ENCODE measurements around the gene SLC44A5. TPM values are rescaled to one million over a fixed set of nuclear protein-coding genes. Genes with fewer than 3 reads are reported as not detected.
"Not testable (repeated sequence)": the region's sequence is repeated elsewhere in the genome, so short reads cannot be mapped to it uniquely, and the experiment has no call there.

Gene SLC44A5
- total RNA-seq, 2 donors from 2014 or later = 0.17 to 5.4 TPM

DNA sequence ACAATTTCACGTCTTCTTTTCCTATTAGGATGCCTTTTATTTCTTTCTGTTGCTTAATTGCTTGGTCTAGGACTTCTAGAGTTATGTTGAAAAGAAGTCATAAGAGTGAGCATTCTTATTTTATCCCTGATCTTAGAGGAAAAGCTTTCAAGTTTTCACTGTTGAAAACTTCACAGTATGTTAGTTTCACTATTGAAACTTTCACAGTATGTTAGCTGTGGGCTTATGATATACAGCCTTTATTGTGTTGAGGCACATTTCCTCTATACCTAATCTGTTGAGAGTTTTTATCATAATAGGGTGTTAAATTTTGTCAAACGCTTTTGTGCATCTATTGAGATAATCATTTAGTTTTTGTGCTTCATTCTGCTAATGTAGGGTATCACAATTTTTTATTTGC lies 249.7 kb downstream of the SLC44A5 start:
- TF ChIP-seq, protein P1, sequence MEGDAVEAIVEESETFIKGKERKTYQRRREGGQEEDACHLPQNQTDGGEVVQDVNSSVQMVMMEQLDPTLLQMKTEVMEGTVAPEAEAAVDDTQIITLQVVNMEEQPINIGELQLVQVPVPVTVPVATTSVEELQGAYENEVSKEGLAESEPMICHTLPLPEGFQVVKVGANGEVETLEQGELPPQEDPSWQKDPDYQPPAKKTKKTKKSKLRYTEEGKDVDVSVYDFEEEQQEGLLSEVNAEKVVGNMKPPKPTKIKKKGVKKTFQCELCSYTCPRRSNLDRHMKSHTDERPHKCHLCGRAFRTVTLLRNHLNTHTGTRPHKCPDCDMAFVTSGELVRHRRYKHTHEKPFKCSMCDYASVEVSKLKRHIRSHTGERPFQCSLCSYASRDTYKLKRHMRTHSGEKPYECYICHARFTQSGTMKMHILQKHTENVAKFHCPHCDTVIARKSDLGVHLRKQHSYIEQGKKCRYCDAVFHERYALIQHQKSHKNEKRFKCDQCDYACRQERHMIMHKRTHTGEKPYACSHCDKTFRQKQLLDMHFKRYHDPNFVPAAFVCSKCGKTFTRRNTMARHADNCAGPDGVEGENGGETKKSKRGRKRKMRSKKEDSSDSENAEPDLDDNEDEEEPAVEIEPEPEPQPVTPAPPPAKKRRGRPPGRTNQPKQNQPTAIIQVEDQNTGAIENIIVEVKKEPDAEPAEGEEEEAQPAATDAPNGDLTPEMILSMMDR (IDR thresholded peaks at IDR 0.05) = no peak
- Histone ChIP-seq H3K9ac (ENCODE audit: low read depth in 2 of 2, low read length in 2 of 2) (no peak overlapping the region), H3K4me3 (no peak overlapping the region), H3K9me3 (no peaks in the 10 kb centered on the region), H3K27me3 (no peaks in the 10 kb centered on the region), H3K27ac (no peak overlapping the region), H3K36me3 (no peaks in the 10 kb centered on the region), H3K4me1 (no peaks in the 10 kb centered on the region)
- DNase-seq = no peak
- intact Hi-C loops (cut with DNase I) = no loop called here

DNA sequence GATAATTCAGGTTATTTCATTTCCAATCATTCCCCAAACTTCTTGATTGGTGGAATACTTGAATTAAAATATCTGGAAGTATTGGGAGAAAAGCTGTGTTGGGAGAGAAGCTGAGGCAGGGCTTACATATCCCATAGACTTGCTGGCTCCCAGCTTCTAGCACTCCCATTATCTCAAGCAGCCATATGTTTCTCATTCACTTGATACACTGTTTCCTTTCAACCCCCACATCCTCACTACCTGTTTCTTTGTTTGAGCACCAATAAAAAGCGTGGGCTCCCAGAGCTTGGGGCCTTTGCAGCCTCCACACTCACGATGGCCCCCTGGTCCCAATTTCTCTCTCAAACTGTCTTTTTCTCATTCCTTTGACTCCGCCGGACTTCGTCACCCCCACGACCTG lies 256.6 kb downstream of the SLC44A5 start:
- DNase-seq; intact Hi-C loops (cut with DNase I); H3K4me1 ChIP-seq; H3K9ac ChIP-seq (ENCODE audit: low read depth in 2 of 2, low read length in 2 of 2); H3K36me3 ChIP-seq; H3K9me3 ChIP-seq; H3K4me3 ChIP-seq; H3K27ac ChIP-seq; H3K27me3 ChIP-seq: not testable (repeated sequence)

GRCh38 chr1:75353051-75353450 lies 257.9 kb downstream of the SLC44A5 start:
- DNase-seq = no peak
- TF ChIP-seq, protein P1 (IDR thresholded peaks at IDR 0.05) = no peak
- no peaks in the 10 kb centered on the region for H3K4me1 ChIP-seq
- H3K9me3 ChIP-seq = no peaks in the 10 kb centered on the region
- no peak overlapping the region for H3K9ac ChIP-seq (ENCODE audit: low read depth in 2 of 2, low read length in 2 of 2)
- H3K27me3 ChIP-seq = no peaks in the 10 kb centered on the region
- H3K36me3 ChIP-seq = no peaks in the 10 kb centered on the region
- no peak overlapping the region for H3K27ac ChIP-seq
- no peak overlapping the region for H3K4me3 ChIP-seq
- intact Hi-C loops (cut with DNase I) = no loop called here

- H3K9ac ChIP-seq (ENCODE audit: low read depth in 2 of 2, low read length in 2 of 2) = no peak overlapping the region
- H3K27me3 ChIP-seq = no peaks in the 10 kb centered on the region
- DNase-seq = no peak
- H3K4me1 ChIP-seq = no peaks in the 10 kb centered on the region
- no peak overlapping the region for H3K4me3 ChIP-seq
- intact Hi-C loops (cut with DNase I) = no loop called here
- TF ChIP-seq, protein P1 (IDR thresholded peaks at IDR 0.05) = no peak
- H3K27ac ChIP-seq = no peak overlapping the region
- H3K36me3 ChIP-seq = no peaks in the 10 kb centered on the region
- no peaks in the 10 kb centered on the region for H3K9me3 ChIP-seq
Observed at GRCh38 chr1:75345538-75346292, 265.2 kb downstream of the SLC44A5 start.

GRCh38 chr1:75342786-75343185 lies 268.1 kb downstream of the SLC44A5 start:
- DNase-seq = no peak
- Histone ChIP-seq H3K27me3 (no peaks in the 10 kb centered on the region), H3K4me1 (no peaks in the 10 kb centered on the region), H3K9me3 (no peaks in the 10 kb centered on the region), H3K4me3 (no peak overlapping the region), H3K36me3 (no peaks in the 10 kb centered on the region), H3K9ac (ENCODE audit: low read depth in 2 of 2, low read length in 2 of 2) (no peak overlapping the region), H3K27ac (no peak overlapping the region)
- TF ChIP-seq, protein P1 (IDR thresholded peaks at IDR 0.05) = no peak
- intact Hi-C loops (cut with DNase I) = no loop called here

DNA sequence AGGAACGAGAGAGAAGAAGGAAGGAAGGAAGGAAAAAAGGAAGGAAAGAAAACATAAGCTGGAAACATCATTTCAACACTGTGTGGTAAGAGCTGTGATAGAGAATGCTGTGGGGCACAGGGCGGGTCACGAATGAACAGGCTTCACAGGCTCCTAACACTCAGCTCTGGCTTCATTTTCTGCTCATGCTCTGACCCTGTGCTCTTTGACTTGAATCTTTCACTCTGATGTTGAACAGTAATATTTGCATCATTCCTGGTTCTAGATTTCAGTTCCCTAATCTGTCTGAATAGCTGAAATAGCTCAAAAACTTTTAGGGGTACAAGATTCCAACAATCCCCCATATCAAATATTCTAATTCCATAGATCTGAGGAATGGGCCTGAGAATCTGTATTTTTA lies 269.4 kb downstream of the SLC44A5 start:
- no peaks in the 10 kb centered on the region for H3K27me3 ChIP-seq
- intact Hi-C loops (cut with DNase I) = no loop called here
- TF ChIP-seq, protein P1 (IDR thresholded peaks at IDR 0.05) = no peak

More for the DNA sequence above, 269.4 kb downstream of the SLC44A5 start:
- DNase-seq = no peak
- no peak overlapping the region for H3K4me3 ChIP-seq
- no peaks in the 10 kb centered on the region for H3K4me1 ChIP-seq
- no peaks in the 10 kb centered on the region for H3K36me3 ChIP-seq
- H3K27ac ChIP-seq = no peak overlapping the region
- H3K9me3 ChIP-seq = no peaks in the 10 kb centered on the region
- no peak overlapping the region for H3K9ac ChIP-seq (ENCODE audit: low read depth in 2 of 2, low read length in 2 of 2)
